ENCODE measurements around the gene ITIH5. TPM values are rescaled to one million over a fixed set of nuclear protein-coding genes. Genes with fewer than 3 reads are reported as not detected.

Gene ITIH5
- total RNA-seq, 1 donor from 2014 or later: 0.29 TPM

DNA sequence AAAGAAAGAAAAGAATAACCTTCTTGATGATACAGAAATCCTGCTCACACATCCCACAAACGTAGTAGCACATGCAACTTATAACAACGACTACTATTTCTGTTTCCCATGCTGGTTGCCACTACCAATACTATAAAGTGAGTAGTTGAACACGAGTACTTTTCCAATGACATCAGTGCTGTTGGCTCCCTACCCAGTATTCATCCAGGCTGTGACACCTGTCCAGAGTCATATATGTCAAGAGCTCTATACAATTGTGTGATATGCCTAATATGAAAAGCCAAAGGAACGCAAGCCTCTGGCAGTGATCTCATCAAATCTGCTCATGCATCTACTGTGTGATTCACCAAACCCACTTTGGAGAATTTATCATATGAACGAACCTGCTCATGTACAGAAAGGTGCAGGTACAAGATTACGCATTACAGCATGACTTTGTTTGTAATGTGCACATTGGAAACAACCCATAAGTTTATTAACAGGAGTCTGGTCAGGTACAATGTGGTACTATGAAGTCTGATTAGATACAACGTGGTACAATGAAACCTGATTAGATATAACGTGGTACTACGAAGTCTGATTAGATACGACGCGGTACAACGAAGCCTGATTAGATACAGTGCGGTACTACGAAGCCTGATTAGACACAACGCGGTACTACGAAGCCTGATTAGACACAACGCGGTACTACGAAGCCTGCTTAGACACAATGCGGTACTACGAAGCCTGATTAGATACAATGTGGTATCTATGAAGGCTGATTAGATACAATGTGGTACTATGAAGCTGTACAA, 5.8 kb upstream of the ITIH5 start:
- H3K4me1 Mint-ChIP-seq (ENCODE audit: low read depth, unreplicated experiment): no peaks in the 10 kb centered on the region
- peaks cover 3% of the 10 kb centered on the region for H3K9me3 Mint-ChIP-seq (ENCODE audit: unreplicated experiment)
- TF ChIP-seq, protein P1, sequence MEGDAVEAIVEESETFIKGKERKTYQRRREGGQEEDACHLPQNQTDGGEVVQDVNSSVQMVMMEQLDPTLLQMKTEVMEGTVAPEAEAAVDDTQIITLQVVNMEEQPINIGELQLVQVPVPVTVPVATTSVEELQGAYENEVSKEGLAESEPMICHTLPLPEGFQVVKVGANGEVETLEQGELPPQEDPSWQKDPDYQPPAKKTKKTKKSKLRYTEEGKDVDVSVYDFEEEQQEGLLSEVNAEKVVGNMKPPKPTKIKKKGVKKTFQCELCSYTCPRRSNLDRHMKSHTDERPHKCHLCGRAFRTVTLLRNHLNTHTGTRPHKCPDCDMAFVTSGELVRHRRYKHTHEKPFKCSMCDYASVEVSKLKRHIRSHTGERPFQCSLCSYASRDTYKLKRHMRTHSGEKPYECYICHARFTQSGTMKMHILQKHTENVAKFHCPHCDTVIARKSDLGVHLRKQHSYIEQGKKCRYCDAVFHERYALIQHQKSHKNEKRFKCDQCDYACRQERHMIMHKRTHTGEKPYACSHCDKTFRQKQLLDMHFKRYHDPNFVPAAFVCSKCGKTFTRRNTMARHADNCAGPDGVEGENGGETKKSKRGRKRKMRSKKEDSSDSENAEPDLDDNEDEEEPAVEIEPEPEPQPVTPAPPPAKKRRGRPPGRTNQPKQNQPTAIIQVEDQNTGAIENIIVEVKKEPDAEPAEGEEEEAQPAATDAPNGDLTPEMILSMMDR (IDR thresholded peaks at IDR 0.05; ENCODE audit: partially characterized antibody, unreplicated experiment): no peak
- H3K36me3 Mint-ChIP-seq (ENCODE audit: unreplicated experiment): no peaks in the 10 kb centered on the region
- no peak for DNase-seq
- H3K27ac Mint-ChIP-seq (ENCODE audit: unreplicated experiment): no peak overlapping the region
- H3K27me3 Mint-ChIP-seq (ENCODE audit: unreplicated experiment): peaks cover 12% of the 10 kb centered on the region
- H3K4me3 Mint-ChIP-seq (ENCODE audit: unreplicated experiment): no peak overlapping the region

DNA sequence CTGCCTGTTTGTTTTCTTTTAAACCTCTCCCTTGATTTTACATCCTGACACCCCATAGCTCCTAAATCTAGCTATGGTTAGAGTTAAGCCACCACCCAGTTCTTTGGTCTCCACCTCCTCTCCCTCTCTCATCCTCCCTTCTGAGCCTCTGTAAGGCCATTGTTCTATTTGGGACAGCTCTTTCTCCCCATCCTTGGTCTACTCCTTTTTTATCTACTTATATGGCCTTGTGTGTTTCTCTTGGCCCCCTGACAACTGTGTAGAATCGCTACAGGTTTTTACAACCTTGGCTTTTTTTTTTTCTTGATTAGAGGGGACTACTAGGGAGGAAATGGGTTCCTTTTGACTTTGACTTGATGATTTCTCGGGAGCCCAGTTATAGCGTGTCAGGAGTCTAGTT, 3.4 kb upstream of the ITIH5 start:
- Mint-ChIP-seq H3K4me1 (ENCODE audit: low read depth, unreplicated experiment) (peaks cover 12% of the 10 kb centered on the region), H3K36me3 (ENCODE audit: unreplicated experiment) (no peaks in the 10 kb centered on the region), H3K4me3 (ENCODE audit: unreplicated experiment) (no peak overlapping the region), H3K9me3 (ENCODE audit: unreplicated experiment) (peaks cover 2% of the 10 kb centered on the region), H3K27me3 (ENCODE audit: unreplicated experiment) (peaks cover 20% of the 10 kb centered on the region), H3K27ac (ENCODE audit: unreplicated experiment) (no peak overlapping the region)
- TF ChIP-seq, protein P1 (IDR thresholded peaks at IDR 0.05; ENCODE audit: partially characterized antibody, unreplicated experiment): no peak
- no peak for DNase-seq

DNA sequence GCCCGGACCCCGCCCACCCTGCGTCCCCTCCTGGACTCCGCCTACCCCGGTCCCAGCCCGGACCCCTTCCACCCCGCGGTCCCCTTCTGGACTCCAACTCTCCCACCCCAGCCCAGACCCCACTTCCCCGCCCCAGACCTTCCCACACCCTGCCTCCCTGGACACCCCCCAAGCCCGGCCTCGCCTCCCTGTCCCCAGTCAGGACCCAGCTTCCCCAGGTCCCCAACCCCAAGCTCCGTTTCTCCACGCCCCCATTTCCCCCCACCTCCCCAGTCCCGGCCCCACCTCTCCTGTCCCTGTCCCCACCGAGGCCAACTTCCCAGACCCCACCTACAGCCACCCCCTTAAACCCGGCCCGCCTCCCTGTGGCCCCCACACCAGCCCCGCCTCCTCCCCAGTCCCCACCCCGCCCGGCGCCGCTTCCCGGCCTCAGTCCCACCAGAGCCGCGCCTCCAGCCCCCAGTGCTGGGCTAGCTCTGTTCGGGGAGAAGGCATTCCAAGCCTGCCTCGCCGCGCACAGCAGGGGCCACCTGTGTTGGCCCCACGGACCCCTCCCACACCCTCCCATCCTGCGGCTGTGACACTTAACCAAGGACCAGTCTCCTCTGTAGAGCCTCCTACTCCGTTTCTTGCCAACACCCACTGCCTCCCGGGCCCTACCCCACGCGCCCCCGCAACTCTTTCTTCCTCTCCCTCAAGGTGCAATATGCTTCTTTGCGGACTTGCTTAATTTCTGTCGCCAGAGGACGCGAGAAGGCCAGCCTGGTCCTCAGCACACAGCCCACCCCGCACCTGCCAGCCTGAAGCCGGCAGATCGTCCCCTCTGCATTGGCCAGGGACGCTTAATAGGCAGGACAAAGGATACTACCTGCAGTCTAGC, 736 bp upstream of the ITIH5 start:
- DNase-seq: peak; percentile 21
- Mint-ChIP-seq H3K27ac (ENCODE audit: unreplicated experiment) (no peak overlapping the region), H3K9me3 (ENCODE audit: unreplicated experiment) (peaks cover 2% of the 10 kb centered on the region), H3K4me1 (ENCODE audit: low read depth, unreplicated experiment) (peaks cover 12% of the 10 kb centered on the region), H3K27me3 (ENCODE audit: unreplicated experiment) (peaks cover 22% of the 10 kb centered on the region), H3K4me3 (ENCODE audit: unreplicated experiment) (peak overlapping the region; percentile 80), H3K36me3 (ENCODE audit: unreplicated experiment) (no peaks in the 10 kb centered on the region)
- TF ChIP-seq, protein P1 (IDR thresholded peaks at IDR 0.05; ENCODE audit: partially characterized antibody, unreplicated experiment): no peak

DNA sequence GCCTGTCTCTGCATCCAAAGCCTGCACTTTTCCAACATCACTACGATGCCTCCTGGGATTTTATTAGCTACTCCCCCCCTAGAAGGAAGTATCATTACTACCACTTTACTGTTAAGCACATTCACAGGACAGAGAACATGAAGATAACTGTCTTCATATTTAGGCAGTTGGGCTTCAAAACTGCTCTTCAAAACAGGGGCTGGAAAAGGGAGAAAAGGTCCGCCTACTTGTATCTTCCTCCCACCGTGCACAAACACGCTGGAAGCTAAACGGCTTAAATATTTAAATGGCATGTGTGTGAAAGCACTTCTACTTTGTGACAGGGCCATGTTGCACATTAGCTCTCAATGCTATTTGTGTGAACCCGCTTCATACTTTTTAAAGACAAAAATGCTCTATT, 999 bp downstream of the ITIH5 start:
- TF ChIP-seq, protein P1 (IDR thresholded peaks at IDR 0.05; ENCODE audit: partially characterized antibody, unreplicated experiment): no peak
- Mint-ChIP-seq H3K27ac (ENCODE audit: unreplicated experiment) (no peak overlapping the region), H3K9me3 (ENCODE audit: unreplicated experiment) (peaks cover 2% of the 10 kb centered on the region), H3K36me3 (ENCODE audit: unreplicated experiment) (no peaks in the 10 kb centered on the region), H3K27me3 (ENCODE audit: unreplicated experiment) (peaks cover 22% of the 10 kb centered on the region), H3K4me1 (ENCODE audit: low read depth, unreplicated experiment) (peaks cover 12% of the 10 kb centered on the region), H3K4me3 (ENCODE audit: unreplicated experiment) (peak overlapping the region; percentile 86)
- no peak for DNase-seq
